ENCODE measurements around the gene BDKRB2. TPM values are rescaled to one million over a fixed set of nuclear protein-coding genes. Genes with fewer than 3 reads are reported as not detected.

The BDKRB2 gene
- under 0.01 TPM for total RNA-seq

- Histone ChIP-seq H3K9me3 (ENCODE audit: low read depth, low read length) (no peaks in the 10 kb centered on the region), H3K4me3 (ENCODE audit: low read length) (no peak within 1 kb of the TSS), H3K27me3 (ENCODE audit: insufficient read depth, low read length) (peaks cover 9% of the 10 kb centered on the region), H3K4me1 (ENCODE audit: insufficient read depth, low read length) (no peaks in the 10 kb centered on the region)
These were observed at the start of gene BDKRB2 for GRCh38 chr14:96204151-96205058. Gene BDKRB2, plus strand, starts transcription at chr14:96204839. Its CDS starts 32,269 bp downstream, at chr14:96237108.

- Histone ChIP-seq H3K4me3 (ENCODE audit: low read length) (no peak overlapping the region), H3K4me1 (ENCODE audit: insufficient read depth, low read length) (no peaks in the 10 kb centered on the region), H3K27me3 (ENCODE audit: insufficient read depth, low read length) (no peaks in the 10 kb centered on the region), H3K9me3 (ENCODE audit: low read depth, low read length) (no peaks in the 10 kb centered on the region)
These were observed 49.7 kb upstream of the BDKRB2 start for GRCh38 chr14:96154900-96155299.

- H3K4me1 ChIP-seq (ENCODE audit: insufficient read depth, low read length): no peaks in the 10 kb centered on the region
- no peaks in the 10 kb centered on the region for H3K9me3 ChIP-seq (ENCODE audit: low read depth, low read length)
- no peak overlapping the region for H3K4me3 ChIP-seq (ENCODE audit: low read length)
- H3K27me3 ChIP-seq (ENCODE audit: insufficient read depth, low read length): no peaks in the 10 kb centered on the region
These were observed 47.6 kb upstream of the BDKRB2 start for GRCh38 chr14:96156804-96157760.

GRCh38 chr14:96158735-96159134 lies 45.9 kb upstream of the BDKRB2 start:
- Histone ChIP-seq H3K27me3 (ENCODE audit: insufficient read depth, low read length) (no peaks in the 10 kb centered on the region), H3K4me1 (ENCODE audit: insufficient read depth, low read length) (no peaks in the 10 kb centered on the region), H3K4me3 (ENCODE audit: low read length) (no peak overlapping the region), H3K9me3 (ENCODE audit: low read depth, low read length) (no peaks in the 10 kb centered on the region)

- H3K27me3 ChIP-seq (ENCODE audit: insufficient read depth, low read length): no peaks in the 10 kb centered on the region
These were observed 44.3 kb upstream of the BDKRB2 start for GRCh38 chr14:96160076-96160912.

GRCh38 chr14:96160913-96161310 lies 43.7 kb upstream of the BDKRB2 start:
- H3K27me3 ChIP-seq (ENCODE audit: insufficient read depth, low read length): no peaks in the 10 kb centered on the region
- H3K9me3 ChIP-seq (ENCODE audit: low read depth, low read length): no peaks in the 10 kb centered on the region
- H3K4me1 ChIP-seq (ENCODE audit: insufficient read depth, low read length): no peaks in the 10 kb centered on the region
- no peak overlapping the region for H3K4me3 ChIP-seq (ENCODE audit: low read length)

More at GRCh38 chr14:96160076-96160912, 44.3 kb upstream of the BDKRB2 start:
- no peaks in the 10 kb centered on the region for H3K4me1 ChIP-seq (ENCODE audit: insufficient read depth, low read length)
- no peaks in the 10 kb centered on the region for H3K9me3 ChIP-seq (ENCODE audit: low read depth, low read length)
- no peak overlapping the region for H3K4me3 ChIP-seq (ENCODE audit: low read length)

GRCh38 chr14:96161636-96162035 lies 43.0 kb upstream of the BDKRB2 start:
- H3K9me3 ChIP-seq (ENCODE audit: low read depth, low read length): no peaks in the 10 kb centered on the region
- H3K4me3 ChIP-seq (ENCODE audit: low read length): no peak overlapping the region
- H3K4me1 ChIP-seq (ENCODE audit: insufficient read depth, low read length): no peaks in the 10 kb centered on the region
- H3K27me3 ChIP-seq (ENCODE audit: insufficient read depth, low read length): no peaks in the 10 kb centered on the region

- Histone ChIP-seq H3K4me1 (ENCODE audit: insufficient read depth, low read length) (no peaks in the 10 kb centered on the region), H3K4me3 (ENCODE audit: low read length) (no peak overlapping the region), H3K9me3 (ENCODE audit: low read depth, low read length) (no peaks in the 10 kb centered on the region), H3K27me3 (ENCODE audit: insufficient read depth, low read length) (no peaks in the 10 kb centered on the region)
These were observed 42.4 kb upstream of the BDKRB2 start for GRCh38 chr14:96162265-96162664.

- no peaks in the 10 kb centered on the region for H3K9me3 ChIP-seq (ENCODE audit: low read depth, low read length)
- H3K4me3 ChIP-seq (ENCODE audit: low read length): no peak overlapping the region
- H3K4me1 ChIP-seq (ENCODE audit: insufficient read depth, low read length): no peaks in the 10 kb centered on the region
- no peaks in the 10 kb centered on the region for H3K27me3 ChIP-seq (ENCODE audit: insufficient read depth, low read length)
These were observed 41.9 kb upstream of the BDKRB2 start for GRCh38 chr14:96162741-96163140.

GRCh38 chr14:96164861-96165490 lies 39.7 kb upstream of the BDKRB2 start:
- H3K9me3 ChIP-seq (ENCODE audit: low read depth, low read length): no peaks in the 10 kb centered on the region
- no peaks in the 10 kb centered on the region for H3K27me3 ChIP-seq (ENCODE audit: insufficient read depth, low read length)
- no peak overlapping the region for H3K4me3 ChIP-seq (ENCODE audit: low read length)
- H3K4me1 ChIP-seq (ENCODE audit: insufficient read depth, low read length): no peaks in the 10 kb centered on the region

- no peak overlapping the region for H3K4me3 ChIP-seq (ENCODE audit: low read length)
- H3K9me3 ChIP-seq (ENCODE audit: low read depth, low read length): no peaks in the 10 kb centered on the region
- H3K4me1 ChIP-seq (ENCODE audit: insufficient read depth, low read length): no peaks in the 10 kb centered on the region
- H3K27me3 ChIP-seq (ENCODE audit: insufficient read depth, low read length): no peaks in the 10 kb centered on the region
These were observed 38.9 kb upstream of the BDKRB2 start for GRCh38 chr14:96165493-96166436.

GRCh38 chr14:96166461-96167223 lies 38.0 kb upstream of the BDKRB2 start:
- Histone ChIP-seq H3K9me3 (ENCODE audit: low read depth, low read length) (no peaks in the 10 kb centered on the region), H3K4me3 (ENCODE audit: low read length) (no peak overlapping the region), H3K27me3 (ENCODE audit: insufficient read depth, low read length) (no peaks in the 10 kb centered on the region), H3K4me1 (ENCODE audit: insufficient read depth, low read length) (no peaks in the 10 kb centered on the region)
